HG03558 (cell line): ENCODE measurements around the gene ZSCAN25.
"Not testable (repeated sequence)": the region's sequence is repeated elsewhere in the genome, so short reads cannot be mapped to it uniquely, and the experiment has no call there.

Experiments
- ATAC-seq: cut with Tn5 transposase; IDR thresholded peaks from one replicate; pipeline ENCODE4 v1.9.1; 2021; ENCODE audit warnings: moderate number of reproducible peaks; ENCODE audit not compliant: unreplicated experiment; ENCODE audit errors: extremely low read depth

Gene ZSCAN25

GRCh38 chr7:99616359-99617191 is at the start of gene ZSCAN25:
Gene ZSCAN25, plus strand, starts transcription at chr7:99616946. Its CDS starts 2,661 bp downstream, at chr7:99619607.
- no peak for ATAC-seq

GRCh38 chr7:99568770-99569169 is 48.0 kb upstream of the ZSCAN25 start:
- not testable (repeated sequence) for ATAC-seq

- no peak for ATAC-seq
Observed at GRCh38 chr7:99571768-99572167, 45.0 kb upstream of the ZSCAN25 start.

GRCh38 chr7:99573257-99573656 is 43.5 kb upstream of the ZSCAN25 start:
- no peak for ATAC-seq

GRCh38 chr7:99576251-99576650 is 40.5 kb upstream of the ZSCAN25 start:
- no peak for ATAC-seq

GRCh38 chr7:99579281-99579955 is 37.3 kb upstream of the ZSCAN25 start:
- ATAC-seq: no peak

- ATAC-seq: no peak
Observed at GRCh38 chr7:99579956-99580777, 36.6 kb upstream of the ZSCAN25 start.

- ATAC-seq: not testable (repeated sequence)
Observed at GRCh38 chr7:99580778-99581332, 35.9 kb upstream of the ZSCAN25 start.

GRCh38 chr7:99588868-99589267 is 27.9 kb upstream of the ZSCAN25 start:
- no peak for ATAC-seq

- no peak for ATAC-seq
Observed at GRCh38 chr7:99594948-99595745, 21.6 kb upstream of the ZSCAN25 start.

GRCh38 chr7:99596408-99596955 is 20.3 kb upstream of the ZSCAN25 start:
- no peak for ATAC-seq

- ATAC-seq: no peak
Observed at GRCh38 chr7:99597762-99598501, 18.8 kb upstream of the ZSCAN25 start, which contains the start of gene TMEM225B. Gene TMEM225B, plus strand, starts transcription at chr7:99598267. Its CDS starts 6,122 bp downstream, at chr7:99604389.

GRCh38 chr7:99599836-99600235 is 16.9 kb upstream of the ZSCAN25 start:
- no peak for ATAC-seq

- ATAC-seq: no peak
Observed at GRCh38 chr7:99601656-99602310, 15.0 kb upstream of the ZSCAN25 start.

GRCh38 chr7:99605527-99605926 is 11.2 kb upstream of the ZSCAN25 start:
- no peak for ATAC-seq

- no peak for ATAC-seq
Observed at GRCh38 chr7:99606531-99606930, 10.2 kb upstream of the ZSCAN25 start.

GRCh38 chr7:99607548-99607947 is 9.2 kb upstream of the ZSCAN25 start:
- no peak for ATAC-seq

- no peak for ATAC-seq
Observed at GRCh38 chr7:99614495-99614894, 2.3 kb upstream of the ZSCAN25 start.
